SHP77 treated with DMSO at 0.1 percent for 48 hours (cell line): ENCODE measurements around the gene EEFSEC.

Source experiments
- DNase-seq: peaks from one replicate; lab custom pipeline; 2025; lab: John Stamatoyannopoulos, UW

Gene EEFSEC

DNA sequence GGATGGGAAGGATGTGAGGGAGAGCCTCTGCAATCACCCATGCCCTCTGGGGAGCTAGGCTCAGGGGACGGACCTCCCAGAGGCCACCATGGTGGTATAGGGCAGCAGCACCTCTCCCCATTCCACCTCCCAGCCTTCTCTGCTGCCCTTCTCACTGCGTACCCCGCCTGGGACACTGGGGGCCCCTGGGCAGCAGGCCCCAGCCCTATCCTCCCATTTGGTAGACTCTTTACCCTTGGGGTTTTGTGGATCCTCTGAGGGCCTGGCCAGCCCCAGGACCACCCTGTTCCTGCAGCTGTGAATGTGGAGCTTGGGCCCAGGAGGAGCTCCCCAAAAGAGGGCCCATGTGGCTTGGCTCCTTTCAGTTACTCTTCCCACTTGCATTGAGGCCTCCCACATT, 181.5 kb downstream of the EEFSEC start:
- DNase-seq: no peak

DNA sequence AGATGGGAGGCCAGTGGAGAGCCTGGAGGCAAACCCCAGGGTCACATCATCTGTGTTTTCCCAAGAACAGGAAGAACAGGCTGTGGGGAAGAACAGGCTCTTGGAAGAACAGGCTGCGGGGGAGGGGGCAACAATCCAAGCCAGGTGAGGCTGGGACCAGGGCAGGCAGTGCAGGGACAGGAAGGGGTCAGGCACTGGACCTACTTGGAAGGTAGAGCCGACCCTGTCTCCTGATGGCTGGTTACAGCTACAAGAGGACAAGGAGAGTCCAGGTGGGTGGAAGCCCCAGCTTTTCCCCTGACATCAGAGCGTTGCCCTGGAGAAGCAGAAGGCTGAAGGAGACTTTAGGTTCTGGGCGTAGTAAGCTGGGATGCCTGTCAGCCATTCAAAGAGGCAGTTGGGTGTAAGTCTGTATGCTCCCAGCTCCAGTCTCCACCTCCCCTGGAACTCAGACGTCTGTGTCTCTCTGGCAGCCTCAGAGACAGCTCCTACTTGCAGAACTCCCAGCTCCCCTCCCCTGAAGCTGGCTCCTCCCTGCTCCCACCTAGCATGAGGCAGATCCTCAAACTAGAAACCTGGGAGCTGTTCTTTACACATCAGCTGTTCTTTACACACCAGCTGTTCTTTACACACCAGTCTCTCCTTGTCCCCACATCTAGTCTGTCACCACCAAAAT, 182.5 kb downstream of the EEFSEC start:
- no peak for DNase-seq

DNA sequence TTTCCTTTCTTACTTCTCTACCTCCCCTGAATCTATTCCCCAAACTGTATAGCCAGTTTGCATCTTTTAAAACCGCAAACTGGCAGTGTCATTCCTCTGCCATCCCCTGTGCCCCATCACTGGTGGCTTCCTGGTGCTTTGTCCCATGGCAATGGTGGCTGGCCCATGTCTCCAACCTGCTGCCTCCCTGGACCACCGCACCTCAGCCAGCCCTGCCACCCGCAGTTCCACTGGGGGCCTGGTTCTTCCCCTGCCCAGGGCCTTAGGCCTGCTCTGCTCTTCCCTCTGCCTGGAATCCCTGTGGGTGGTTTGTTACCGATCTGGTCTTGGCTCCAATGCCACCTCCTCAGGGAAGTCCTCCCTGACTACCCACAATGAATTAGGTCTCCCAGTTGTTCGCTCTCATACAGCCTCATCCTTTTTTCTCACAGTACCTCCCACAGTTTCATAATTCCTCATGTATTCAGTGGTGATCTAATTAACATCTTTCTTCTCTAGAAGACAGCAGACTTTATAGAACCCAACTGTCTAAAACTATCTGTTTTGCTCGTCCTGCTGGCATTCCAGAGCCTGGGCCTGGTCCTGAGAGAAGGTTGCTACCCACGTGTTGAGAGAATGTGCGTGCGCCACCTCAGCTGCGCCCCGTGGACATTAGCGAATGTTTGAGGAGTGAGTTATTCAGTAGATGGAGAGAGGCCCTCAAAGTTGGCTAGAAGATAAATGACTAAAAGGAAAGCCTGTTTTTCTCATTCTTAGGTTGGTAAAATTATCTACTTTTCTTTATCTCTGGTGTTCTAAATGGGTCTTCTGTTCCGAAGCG, 183.3 kb downstream of the EEFSEC start:
- no peak for DNase-seq

DNA sequence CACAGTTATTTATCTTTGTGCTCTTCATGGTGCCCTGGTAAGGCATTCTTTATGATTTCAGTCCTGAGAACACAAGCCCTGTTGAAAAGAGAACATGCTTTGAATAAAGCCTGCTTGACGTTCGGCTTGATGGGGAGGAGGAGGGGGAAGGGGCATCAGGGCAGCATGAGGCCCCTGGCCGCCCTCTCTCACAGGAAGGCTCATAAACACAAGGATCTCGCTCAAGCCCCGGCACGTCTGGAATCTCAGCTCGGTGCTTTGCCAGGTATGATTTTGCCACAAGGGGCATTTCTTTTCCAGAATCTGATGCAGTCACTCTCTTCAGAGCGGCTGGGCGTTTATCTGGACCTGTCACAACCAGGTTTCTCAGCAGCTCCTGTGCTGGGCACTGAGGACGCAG, 184.0 kb downstream of the EEFSEC start:
- no peak for DNase-seq

DNA sequence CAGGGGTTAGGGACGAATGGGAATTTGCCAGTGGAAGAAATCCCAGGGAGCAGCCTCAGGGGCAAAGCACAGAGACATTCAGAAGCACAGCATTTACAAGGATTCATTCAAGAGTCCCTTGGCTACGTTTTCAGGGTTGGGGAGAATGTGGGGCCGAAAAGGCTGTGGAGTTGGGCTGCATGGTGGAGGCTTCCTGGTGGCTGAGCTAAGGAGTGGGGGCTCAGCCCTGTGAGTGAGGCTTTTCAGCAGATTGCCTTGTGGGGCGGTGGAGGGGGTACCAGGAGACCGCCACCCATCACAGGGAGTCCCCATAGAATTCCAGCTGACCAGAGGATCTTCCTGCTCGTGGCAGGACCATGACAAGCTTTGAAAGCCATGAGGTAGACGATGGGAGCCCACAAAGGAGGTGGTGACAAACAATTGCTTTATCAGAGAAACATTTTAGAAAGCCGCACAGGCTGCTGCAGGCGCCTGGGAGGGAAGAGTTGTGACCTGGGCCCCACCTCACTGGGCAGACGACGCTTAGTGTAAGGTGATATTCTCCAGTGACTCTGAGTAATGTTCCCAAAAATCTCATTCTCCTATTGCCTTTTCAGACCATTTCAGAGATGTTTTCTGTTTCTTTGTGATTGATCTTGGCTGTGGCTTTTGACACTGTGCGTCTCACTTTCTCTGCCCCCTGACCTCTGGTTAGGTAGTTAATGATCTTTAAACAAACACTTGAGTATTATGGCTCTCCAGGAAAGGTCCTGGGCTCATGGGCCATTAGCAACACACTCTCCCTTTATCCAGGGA, 185.5 kb downstream of the EEFSEC start:
- no peak for DNase-seq

DNA sequence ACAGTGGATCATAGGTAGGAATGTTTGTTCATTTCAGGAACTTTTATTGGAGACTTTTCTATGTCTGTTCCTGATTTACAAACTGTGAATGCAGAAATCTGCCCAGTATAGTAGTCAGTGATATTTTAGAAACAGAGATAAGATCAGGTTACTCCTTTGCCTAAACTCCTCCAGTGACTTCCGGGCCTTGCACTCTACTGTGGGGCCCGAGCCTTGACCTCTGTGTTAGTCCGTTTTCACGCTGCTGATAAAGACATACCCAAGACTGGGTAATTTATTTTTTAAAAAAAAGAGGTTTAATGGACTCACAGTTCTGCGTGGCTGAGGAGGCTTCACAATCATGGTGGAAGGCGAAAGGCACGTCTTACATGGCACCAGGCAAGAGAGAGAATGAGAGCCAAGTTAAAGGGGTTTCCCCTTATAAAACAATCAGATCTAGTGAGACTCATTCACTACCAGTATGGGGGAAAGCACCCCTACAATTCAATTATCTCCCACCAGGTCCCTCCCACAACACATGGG, 186.3 kb downstream of the EEFSEC start:
- no peak for DNase-seq

DNA sequence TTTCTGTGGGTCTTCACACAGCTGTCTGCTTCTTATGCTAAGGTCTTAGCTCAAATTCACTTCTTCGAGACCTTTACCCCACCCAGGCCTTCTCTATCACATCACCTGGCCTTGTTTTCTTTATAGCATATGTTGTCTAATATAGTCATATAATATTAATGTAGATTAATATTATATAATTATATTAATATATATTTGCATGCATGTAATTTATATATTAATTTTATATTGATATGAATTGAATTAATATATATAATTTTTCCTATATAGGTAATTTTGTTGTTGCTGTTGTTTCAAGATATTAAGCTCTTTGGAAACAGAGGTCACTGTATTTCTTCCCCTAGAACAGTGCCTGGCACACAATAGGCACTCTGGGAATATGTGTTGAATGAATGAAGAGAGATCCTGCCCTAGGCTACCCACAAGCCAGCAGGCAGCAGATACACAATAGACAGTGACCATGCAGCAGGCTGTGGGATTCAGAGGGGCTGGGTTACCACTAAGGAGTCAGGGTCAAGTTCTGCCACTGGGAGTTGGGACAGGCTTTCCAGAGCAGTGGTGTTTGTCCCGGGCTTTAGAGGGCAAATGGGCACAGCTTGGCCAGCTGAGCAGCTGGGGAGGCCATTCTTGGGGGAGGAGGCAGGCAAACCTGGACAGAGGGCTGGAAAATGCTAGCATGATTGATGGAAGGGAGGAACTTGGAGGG, 187.1 kb downstream of the EEFSEC start:
- DNase-seq: no peak

DNA sequence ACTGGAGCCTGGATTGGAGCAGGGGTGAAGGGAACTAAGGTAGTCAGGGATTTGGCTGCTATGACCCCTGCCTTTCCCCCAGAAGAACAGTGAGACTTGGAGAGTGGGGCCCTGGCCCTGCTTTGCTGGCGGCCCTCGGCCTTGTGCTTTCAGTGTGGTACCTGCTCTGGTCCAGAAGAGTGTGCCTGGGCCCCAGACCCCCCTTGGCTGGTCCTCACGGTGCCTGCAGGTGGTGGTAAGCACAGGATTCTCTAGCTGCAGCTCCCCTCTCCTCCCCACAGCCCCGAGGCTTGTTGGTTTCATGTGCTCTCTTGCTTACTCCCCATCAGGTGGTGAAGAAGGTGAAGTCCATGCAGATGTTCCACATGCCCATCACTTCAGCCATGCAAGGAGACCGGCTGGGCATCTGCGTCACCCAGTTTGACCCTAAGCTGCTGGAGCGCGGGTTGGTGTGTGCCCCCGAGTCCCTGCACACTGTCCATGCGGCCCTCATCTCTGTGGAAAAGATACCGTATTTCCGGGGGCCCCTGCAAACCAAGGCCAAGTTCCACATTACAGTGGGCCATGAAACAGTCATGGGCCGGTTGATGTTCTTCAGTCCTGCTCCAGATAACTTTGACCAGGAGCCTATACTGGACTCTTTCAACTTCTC, 187.7 kb downstream of the EEFSEC start:
- DNase-seq: no peak

DNA sequence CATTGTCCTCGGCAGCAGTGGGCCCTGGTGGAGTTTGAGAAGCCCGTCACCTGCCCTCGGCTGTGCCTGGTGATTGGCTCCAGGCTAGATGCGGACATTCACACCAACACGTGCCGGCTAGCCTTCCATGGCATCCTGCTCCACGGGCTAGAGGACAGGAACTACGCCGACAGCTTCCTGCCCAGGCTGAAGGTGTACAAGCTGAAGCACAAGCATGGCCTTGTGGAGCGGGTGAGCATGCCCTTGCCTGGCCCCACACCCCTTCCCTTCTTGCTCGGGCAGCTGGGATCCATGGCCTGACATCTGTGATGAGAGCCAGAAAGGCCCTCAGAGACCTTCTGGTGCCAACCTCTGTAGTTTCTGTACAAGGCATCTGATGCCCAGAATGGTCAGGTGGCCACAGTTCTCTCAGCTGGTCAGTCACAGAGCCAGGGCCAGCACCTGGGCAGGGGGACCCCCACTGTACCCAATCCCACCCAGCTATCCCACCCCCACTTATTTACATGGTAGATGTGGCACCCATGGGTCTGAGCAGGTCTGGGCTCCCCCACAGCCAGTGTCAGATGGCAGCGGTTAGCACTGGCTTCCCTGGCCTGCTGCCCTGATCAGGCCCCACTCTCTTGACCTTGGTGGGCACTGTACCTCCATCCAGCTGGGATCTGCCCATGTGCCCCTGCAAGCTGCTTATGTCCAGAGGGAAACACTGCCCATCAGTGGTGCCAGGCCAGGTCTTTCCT, 188.5 kb downstream of the EEFSEC start:
- no peak for DNase-seq

DNA sequence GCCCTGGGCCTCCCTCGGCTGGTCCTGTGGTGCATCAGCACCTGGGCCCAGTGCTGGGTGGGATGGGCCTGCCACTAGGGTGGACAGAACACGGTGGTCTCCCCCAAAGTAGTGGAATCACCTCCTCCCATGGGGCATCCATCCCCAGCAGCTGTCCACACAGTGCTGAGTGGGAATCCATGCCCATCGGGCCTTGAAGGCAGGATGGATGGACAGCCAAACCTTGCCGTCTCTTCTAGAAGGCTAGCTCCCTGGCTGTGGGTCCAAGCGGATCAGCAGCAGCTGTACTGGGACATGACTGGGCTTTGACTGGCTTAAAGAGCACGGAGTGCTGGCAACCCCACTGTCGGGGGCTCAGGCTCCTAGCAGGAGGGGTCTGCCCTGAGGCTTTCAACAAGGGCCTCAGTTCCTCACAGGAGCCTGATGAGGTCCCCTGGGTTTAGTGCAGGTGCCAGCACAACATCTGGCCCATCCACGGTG, 189.5 kb downstream of the EEFSEC start:
- no peak for DNase-seq

DNA sequence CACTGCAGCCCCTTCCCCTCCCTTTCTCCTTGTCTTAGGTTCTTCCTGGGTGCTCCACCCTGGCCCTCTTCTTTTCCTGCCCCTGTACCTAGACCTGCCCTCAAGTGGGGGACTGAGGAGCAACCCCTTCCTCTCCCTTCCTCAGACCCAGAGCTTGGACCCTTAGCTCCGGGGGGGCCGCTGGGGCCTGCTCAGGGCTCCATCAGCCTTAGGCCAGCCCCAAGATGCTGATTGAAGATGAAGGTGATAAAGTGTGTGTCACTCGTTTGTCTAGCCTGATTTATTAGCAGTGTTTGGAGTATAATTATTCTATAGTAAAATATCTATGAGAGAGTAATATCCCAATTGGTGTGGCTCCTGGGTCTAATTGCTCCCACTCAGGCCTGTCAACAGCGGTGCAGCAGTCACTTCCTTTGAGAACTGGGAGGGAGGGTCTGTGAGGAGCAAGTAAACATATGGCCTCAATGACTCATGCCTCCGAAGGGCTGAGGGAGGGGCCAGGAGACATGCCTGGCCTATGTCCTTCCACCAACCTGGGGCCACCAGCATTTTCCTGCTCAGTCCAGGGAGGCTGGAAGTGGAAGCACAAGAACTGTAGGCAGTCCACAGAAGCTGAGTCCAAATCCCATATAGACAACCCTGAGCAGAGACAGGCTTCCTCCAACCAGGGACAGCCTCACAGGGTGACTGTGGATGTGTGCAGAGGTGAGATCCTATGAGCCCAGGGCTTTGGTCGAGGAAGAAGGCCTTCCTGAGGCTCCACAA, 190.2 kb downstream of the EEFSEC start:
- DNase-seq: no peak

DNA sequence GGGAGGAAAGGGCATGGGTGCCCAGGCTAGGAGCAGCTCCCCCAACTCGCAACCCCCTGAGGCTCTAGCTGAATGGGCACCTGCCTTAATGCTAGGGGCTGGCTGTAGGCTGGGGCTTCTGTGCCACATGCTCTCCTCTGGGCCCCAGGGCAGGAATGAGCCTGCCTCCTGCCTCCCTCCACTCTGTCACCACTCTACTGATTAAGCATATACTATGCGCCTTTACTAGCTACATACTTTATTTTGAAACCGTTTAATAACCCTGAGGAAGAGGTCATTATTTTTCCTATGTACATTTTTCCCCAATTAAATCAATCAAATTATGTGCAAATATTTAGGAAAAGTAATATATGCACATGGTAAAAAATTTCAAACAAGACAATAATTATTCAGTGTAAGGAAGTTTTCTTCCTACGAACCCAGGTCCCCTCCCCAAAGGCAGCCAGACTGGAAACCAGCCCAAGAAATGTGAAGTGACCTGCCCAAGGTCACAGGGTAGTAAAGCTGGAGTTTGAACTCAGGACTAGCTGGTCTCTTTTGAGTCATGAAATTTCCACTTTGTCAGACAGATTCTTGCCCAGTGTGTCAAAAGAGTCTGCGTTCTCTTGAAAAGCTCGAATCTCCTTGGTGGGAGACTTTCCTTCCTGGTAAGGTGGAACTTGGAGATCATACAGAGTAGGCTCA, 190.9 kb downstream of the EEFSEC start:
- no peak for DNase-seq

DNA sequence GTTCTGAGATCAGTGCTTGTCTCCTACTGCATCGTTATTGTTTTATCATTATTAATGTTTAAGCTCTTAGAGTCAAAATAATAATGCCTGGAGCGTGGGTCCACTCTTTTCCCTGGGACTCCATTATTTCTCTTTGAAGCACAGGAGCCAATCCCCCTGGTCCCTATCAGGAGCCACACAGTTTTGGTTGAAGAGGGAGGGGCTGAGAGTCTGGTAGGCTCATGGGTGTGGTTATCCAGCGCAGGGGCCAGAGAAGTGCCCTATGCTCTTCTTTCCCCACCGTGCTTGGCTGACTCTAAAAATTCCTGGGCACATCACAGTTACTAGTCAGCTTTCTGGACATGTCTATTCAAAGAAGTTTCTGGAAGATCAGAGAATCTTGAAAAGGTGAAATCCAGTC, 191.9 kb downstream of the EEFSEC start:
- DNase-seq: no peak

DNA sequence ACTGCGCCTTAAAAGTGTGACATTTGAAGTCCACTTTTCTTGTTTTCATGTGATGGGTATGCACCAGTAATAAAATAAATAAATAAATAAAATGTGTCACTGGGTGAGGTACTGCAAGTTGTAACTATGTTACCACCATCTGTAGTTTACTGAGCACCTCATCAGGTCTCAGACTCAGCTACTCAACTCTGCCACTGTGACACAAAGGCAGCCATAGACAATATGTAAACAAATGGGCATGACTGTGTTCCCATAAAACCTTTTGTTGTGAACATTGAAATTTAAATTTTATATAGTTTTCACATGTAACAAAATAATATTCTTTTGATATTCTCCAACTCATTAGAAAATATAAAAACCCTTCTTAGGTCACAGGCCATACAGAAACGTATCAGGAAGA, 193.3 kb downstream of the EEFSEC start:
- no peak for DNase-seq

DNA sequence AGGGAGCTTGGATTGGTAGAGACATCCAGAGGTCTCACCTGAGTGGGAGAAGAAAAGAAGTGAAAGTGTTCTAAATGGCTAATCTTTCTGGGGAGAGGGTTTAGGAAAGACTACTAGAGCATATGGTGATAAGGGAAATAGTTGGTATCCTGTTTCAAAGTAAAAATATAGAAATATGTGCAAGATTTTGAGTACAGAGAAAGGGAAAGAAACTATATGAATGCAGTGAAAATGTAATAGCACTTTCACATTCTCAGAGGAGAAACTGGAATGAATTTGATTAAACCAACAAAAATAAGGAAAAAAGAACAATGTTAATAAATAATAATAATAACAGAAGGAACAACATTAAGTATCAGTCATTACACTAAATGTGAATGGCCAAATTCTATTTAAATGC, 194.0 kb downstream of the EEFSEC start:
- no peak for DNase-seq

DNA sequence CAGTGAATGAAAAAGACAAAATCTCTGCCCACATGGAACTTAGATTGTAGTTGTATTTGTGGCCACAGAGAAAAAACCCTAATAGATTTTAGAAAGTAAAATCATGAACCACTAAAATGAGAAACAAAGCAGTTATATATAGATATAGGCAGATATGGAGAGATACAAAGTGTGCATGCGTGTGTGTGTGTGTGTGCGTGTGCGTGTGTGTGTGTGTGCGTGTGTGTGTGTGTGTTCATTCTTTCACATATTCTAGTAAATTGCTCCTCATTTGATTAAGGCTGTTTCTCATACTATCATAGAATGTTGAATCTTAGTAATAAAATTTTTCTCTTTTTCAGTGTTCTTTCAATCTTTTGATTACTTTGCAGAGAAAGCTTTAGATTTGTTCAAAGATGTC, 194.8 kb downstream of the EEFSEC start:
- DNase-seq: no peak

DNA sequence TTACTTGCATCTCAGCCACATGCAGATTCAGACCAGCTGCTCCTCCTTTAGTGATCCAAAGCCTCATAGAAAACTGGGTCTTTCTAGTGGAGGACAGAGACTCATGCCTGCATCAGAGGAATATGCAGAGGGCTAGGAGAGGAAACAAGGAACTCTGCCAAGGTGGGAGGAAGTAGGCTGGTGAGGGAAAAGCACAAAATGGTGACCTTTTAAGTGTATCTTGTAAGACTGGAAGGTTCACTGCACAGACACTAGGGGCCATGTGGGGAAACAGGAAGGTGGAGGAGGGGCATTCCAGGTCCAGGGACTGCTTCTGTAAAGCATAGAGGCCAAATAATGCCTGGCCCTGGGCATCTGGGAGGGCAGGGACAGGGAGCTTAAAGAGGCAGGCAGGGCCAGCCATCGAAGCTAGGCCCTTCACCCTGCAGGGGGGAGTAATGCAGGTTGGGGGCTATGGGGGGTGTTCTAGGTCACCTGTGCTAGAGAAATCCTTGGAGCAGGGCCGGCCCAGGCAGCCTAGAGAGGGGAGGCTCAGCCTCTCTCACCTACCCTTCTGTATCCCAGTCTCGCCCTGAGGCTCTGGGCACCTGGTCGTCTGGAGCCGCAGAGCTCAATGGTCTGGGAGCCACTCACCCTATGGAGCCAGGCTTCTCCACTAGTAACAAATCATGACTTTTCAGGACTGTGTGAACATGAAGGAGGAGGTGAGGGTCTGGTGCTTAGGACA, 195.7 kb downstream of the EEFSEC start:
- DNase-seq: no peak

DNA sequence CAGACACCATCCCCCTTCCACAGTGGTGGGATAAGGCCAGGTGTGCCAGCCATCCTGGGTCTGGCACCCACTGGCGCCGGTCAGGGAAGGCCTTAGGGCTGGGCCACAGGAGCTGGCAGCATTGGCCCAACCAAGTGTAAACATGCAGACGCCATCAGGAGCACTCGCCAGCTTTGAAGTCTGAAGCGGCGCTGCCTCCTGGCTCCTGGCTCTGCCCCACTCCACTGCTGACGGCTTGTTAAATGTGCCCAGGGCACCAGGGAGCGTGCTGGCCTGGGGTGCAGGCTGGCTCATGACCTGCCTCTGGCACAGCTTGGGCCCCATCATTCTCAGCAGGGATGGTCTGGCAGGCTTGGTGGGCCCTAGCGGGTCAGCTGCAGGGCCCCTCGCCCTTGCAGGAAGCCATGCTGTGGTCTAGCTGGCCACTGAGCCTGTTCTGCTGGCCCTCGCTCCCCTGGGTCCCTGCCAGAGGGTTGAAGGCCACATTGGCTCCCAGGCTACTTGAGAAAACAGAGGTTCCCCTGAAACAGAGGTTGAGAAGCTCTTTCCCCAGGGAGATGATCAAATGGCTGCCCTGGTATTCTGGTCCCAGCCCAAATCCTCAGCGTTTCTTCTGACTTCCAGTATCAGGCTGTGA, 196.8 kb downstream of the EEFSEC start:
- no peak for DNase-seq
